ENCODE data around the gene CDC42EP2. TPM values are rescaled to one million over a fixed set of nuclear protein-coding genes. Genes with fewer than 3 reads are reported as not detected.

The CDC42EP2 gene
- total and polyA plus RNA-seq, 2 of the 13 experiments (the other 11 are each of a cell fraction or from before 2014, with no cell fraction given), result 2.3 to 7.1 TPM

- TF ChIP-seq AHDC1 (CRISPR knock-in tag; IDR thresholded peaks at IDR 0.05; ENCODE audit: borderline replicate concordance), result no peak; the same call in 1 of the 2 replicates
- 0 out of 2 replicates have a peak, but pooled peaks have one; percentile 32 for TF ChIP-seq ZNF317 (CRISPR knock-in tag; IDR thresholded peaks at IDR 0.05)
- no peak for TF ChIP-seq ZNF883 (CRISPR knock-in tag; IDR thresholded peaks at IDR 0.05; ENCODE audit: not compliant biosample characterization)
- peak; percentile 94 for TF ChIP-seq GATAD2A (CRISPR knock-in tag; IDR thresholded peaks at IDR 0.05)
- no peak for TF ChIP-seq CREB1 (IDR thresholded peaks at IDR 0.05)
- TF ChIP-seq CREB1 (CRISPR knock-in tag; IDR thresholded peaks at IDR 0.05), result peak; percentile 50; the same call in 1 of the 2 replicates
- peak; percentile 77 for TF ChIP-seq ZFY (CRISPR knock-in tag; IDR thresholded peaks at IDR 0.05)
- peak; percentile 48; the same call in 1 of the 2 replicates for TF ChIP-seq ZFP36L1 (CRISPR knock-in tag; IDR thresholded peaks at IDR 0.05)
- TF ChIP-seq SMARCE1 (IDR thresholded peaks at IDR 0.05; ENCODE audit: borderline replicate concordance), result no peak
- TF ChIP-seq KDM5A (IDR thresholded peaks at IDR 0.05; ENCODE audit: borderline replicate concordance, low read length), result no peak; the same call in 1 of the 2 replicates
- TF ChIP-seq ZBTB38 (CRISPR knock-in tag; IDR thresholded peaks at IDR 0.05), result peak; percentile 35; the same call in 1 of the 2 replicates
- TF ChIP-seq ZNF605 (CRISPR knock-in tag; IDR thresholded peaks at IDR 0.05), result peak; percentile 66
- peak; percentile 62 for TF ChIP-seq GATA4 (IDR thresholded peaks at IDR 0.05; ENCODE audit: borderline replicate concordance, low read depth)
- TF ChIP-seq HMG20A (CRISPR knock-in tag; IDR thresholded peaks at IDR 0.05; ENCODE audit: borderline replicate concordance), result peak; percentile 59; the same call in 1 of the 2 replicates
- TF ChIP-seq TBX2 (CRISPR knock-in tag; IDR thresholded peaks at IDR 0.05; ENCODE audit: borderline replicate concordance), result peak; percentile 89
- 0 out of 2 replicates have a peak, but pooled peaks have one; percentile 25 for TF ChIP-seq SIN3A (IDR thresholded peaks at IDR 0.05; ENCODE audit: borderline replicate concordance, low read depth, low read length)
- 0 out of 2 replicates have a peak, but pooled peaks have one; percentile 52 for TF ChIP-seq ZNF564 (CRISPR knock-in tag; IDR thresholded peaks at IDR 0.05)
- TF ChIP-seq TAF1 (CRISPR knock-in tag; IDR thresholded peaks at IDR 0.05), result peak; percentile 30; the same call in 1 of the 2 replicates
- TF ChIP-seq ZNF652 (CRISPR knock-in tag; IDR thresholded peaks at IDR 0.05; ENCODE audit: borderline replicate concordance, low read depth), result peak; percentile 42; the same call in 1 of the 2 replicates
- peak; percentile 56; the same call in 1 of the 2 replicates for TF ChIP-seq TCF7 (IDR thresholded peaks at IDR 0.05; ENCODE audit: low read depth)
- no peak for TF ChIP-seq RFXAP (CRISPR knock-in tag; IDR thresholded peaks at IDR 0.05; ENCODE audit: borderline replicate concordance)
- TF ChIP-seq ATF6 (CRISPR knock-in tag; conservative IDR thresholded peaks at IDR 0.05), result 0 out of 2 replicates have a peak, but pooled peaks have one; percentile 48
- peak; percentile 84 for TF ChIP-seq MXD4 (CRISPR knock-in tag; IDR thresholded peaks at IDR 0.05)
- no peak for TF ChIP-seq ZNF451 (CRISPR knock-in tag; IDR thresholded peaks at IDR 0.05)
Observed at GRCh38 chr11:65305501-65306268, 9.0 kb upstream of the CDC42EP2 start (continued).
